Activated T-cell treated with anti-CD3 and anti-CD28 coated beads, Interleukin-2, amount 50 U/mL, for 4 hours (primary cell): ENCODE results near the gene ACAP2. TPM values are rescaled to one million over a fixed set of nuclear protein-coding genes. Genes with fewer than 3 reads are reported as not detected.
"Not testable (repeated sequence)": the region's sequence is repeated elsewhere in the genome, so short reads cannot be mapped to it uniquely, and the experiment has no call there.

Experiments used
- ATAC-seq, 2 donors: fragments of 200-7000 bp; cut with Tn5 transposase; one replicate each; pipeline ENCODE4 v1.10.0; 2021
- DNase-seq: peaks from one replicate; pipeline ENCODE4 v3.0.0-alpha.2; 2020
- H3K27me3 Mint-ChIP-seq: one replicate; pipeline ENCODE4 v1.8.0; 2021; ENCODE audit warnings: low read depth, mixed read lengths
- H3K36me3 Mint-ChIP-seq: one replicate; pipeline ENCODE4 v1.8.0; 2022; ENCODE audit warnings: mixed read lengths; ENCODE audit not compliant: insufficient read depth
- H3K4me1 Mint-ChIP-seq: one replicate; pipeline ENCODE4 v1.8.0; 2021; ENCODE audit warnings: low read depth, mixed read lengths
- H3K4me3 Mint-ChIP-seq: one replicate; pipeline ENCODE4 v1.8.0; 2021; ENCODE audit warnings: mild to moderate bottlenecking, moderate library complexity, mixed read lengths
- H3K9me3 Mint-ChIP-seq: one replicate; pipeline ENCODE4 v1.8.0; 2021; ENCODE audit warnings: mixed read lengths
- total RNA-seq, 3 donors: library from RNA; stranded (reverse); gene quantifications; one replicate each; pipeline ENCODE4 v1.2.1, GENCODE V29; 2021

ACAP2 gene, protein sequence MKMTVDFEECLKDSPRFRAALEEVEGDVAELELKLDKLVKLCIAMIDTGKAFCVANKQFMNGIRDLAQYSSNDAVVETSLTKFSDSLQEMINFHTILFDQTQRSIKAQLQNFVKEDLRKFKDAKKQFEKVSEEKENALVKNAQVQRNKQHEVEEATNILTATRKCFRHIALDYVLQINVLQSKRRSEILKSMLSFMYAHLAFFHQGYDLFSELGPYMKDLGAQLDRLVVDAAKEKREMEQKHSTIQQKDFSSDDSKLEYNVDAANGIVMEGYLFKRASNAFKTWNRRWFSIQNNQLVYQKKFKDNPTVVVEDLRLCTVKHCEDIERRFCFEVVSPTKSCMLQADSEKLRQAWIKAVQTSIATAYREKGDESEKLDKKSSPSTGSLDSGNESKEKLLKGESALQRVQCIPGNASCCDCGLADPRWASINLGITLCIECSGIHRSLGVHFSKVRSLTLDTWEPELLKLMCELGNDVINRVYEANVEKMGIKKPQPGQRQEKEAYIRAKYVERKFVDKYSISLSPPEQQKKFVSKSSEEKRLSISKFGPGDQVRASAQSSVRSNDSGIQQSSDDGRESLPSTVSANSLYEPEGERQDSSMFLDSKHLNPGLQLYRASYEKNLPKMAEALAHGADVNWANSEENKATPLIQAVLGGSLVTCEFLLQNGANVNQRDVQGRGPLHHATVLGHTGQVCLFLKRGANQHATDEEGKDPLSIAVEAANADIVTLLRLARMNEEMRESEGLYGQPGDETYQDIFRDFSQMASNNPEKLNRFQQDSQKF
- 10 to 100 TPM; 30.0 to 34.2 (median 31.0) TPM for total RNA-seq

DNA sequence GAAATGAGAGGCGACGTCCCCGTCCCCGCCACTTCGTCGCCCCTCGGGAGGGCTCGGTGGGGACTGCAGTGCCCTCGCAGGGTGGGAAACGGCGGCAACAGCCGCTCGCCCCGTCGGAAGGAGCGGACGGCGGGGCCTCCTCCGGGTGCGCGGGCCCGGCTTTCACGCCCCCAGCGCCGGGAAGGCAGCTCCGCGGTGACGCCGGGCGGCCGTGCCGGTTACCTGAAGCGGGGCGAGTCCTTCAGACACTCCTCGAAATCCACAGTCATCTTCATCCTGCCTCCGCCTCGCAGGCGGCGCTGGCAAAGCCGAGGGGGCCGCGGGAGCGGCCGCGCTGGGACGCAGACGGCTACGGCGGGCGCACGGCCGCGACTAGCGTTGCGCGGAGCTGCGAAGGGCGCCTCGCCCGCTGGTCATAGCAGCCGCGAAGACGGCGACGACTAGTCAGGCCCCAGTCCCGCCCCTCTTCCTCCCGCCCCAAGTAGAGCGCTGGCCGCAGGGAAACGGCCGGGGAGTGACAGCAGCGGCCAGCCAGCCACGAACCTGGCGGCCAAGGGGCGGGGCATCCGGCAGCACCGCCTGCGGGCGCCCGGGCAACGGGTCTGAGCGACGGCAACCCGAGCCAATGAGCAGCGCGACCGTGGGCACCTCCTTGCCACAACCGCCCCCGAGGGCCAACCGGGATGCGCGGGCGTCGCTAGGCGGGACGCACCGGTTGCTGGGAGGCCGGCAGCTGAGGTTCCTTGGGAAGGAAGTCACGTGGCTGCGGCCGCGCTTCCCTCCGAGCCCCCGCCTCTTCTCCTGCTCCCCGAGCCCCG lies at the start of gene ACAP2:
ACAP2 (minus strand) TSS at position 448 of the 818 bp plus-strand sequence; CDS start at position 275, 173 bp downstream.
- Mint-ChIP-seq H3K4me3 (peak within 1 kb of the TSS; percentile 93), H3K27me3 (no peaks in the 10 kb centered on the region), H3K36me3 (no peaks in the 10 kb centered on the region), H3K9me3 (no peaks in the 10 kb centered on the region), H3K4me1 (peaks cover 46% of the 10 kb centered on the region)
- DNase-seq: peak; percentile 99
- ATAC-seq: peak; percentile 93 to 95

DNA sequence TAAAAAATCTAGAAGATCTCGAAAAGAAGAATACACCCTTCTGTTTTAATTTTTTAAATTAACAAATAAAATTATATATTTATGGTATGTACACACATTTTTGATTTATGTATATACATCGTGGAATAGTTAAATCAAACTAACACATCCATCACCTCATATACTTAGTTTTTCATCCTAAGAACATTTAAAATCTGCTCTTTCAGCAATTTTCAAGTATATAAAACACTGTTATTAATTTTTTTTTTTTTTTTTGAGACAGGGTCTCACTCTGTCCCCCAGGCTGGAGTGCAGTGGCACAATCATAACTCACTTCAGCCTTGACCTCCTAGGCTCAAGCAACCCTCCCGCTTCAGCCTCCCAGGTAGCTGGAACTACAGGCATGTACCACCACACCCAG lies 32.8 kb upstream of the ACAP2 start:
- Mint-ChIP-seq H3K9me3 (no peaks in the 10 kb centered on the region), H3K27me3 (peaks cover 7% of the 10 kb centered on the region), H3K4me3 (no peak overlapping the region), H3K4me1 (no peaks in the 10 kb centered on the region), H3K36me3 (no peaks in the 10 kb centered on the region)
- ATAC-seq: no peak
- no peak for DNase-seq

DNA sequence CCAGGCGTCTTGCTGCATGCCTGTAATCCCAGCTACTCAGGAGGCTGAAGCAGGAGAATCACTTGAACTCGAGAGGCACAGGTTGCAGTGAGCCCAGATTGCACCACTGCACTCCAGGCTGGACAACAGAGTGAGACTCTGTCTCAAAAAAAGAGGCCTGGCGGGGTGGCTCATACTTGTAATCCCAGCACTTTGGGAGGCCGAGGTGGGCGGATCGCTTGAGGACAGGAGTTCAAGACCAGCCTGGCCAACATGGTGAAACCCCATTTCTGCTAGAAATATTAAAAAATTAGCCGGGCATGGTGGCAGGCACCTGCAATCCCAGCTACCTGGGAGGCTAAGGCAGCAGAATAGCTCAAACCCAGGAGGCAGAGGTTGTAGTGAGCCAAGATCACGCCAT lies 32.3 kb upstream of the ACAP2 start:
- H3K4me3 Mint-ChIP-seq, H3K27me3 Mint-ChIP-seq, H3K9me3 Mint-ChIP-seq, DNase-seq, H3K36me3 Mint-ChIP-seq, H3K4me1 Mint-ChIP-seq, ATAC-seq: not testable (repeated sequence)

DNA sequence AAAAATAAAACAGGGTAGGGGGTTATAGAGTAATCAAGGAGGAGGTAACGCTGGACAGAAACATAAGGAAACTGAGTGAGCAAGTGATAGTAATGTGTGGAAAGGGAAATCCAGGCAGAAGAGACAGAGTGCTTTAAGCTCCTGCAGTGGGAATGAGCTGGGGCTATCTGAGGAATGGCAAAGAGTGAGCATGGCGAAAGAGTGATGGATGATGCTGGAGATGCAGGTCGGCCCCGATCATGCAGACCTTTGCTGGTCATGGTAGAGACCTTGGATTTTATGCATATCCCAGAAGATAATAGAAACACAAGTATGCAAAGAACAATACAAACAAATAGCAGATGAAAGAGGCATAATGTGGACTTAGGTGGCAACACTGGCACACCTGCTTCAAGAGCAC lies 26.0 kb upstream of the ACAP2 start:
- Mint-ChIP-seq H3K27me3 (no peaks in the 10 kb centered on the region), H3K4me3 (no peak overlapping the region), H3K4me1 (peaks cover 7% of the 10 kb centered on the region), H3K36me3 (peaks cover 4% of the 10 kb centered on the region), H3K9me3 (peaks cover 13% of the 10 kb centered on the region)
- DNase-seq: no peak
- no peak for ATAC-seq

DNA sequence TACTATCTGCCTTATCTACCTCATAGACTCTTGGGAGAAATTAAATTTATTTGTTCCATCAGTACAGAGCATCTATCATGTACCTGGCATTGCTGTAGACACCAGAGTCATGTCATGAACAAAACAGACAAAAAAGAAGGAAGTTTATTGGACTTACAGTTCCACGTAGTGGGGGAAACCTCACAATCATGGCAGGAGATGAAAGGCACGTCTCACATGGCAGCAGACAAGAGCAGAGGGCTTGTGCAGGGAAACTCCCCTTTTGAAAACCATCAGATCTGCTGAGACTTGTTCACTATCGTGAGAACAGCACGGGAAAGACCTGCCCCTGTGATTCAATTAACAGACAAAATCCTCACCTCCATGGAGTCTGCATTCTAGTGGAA lies 25.6 kb upstream of the ACAP2 start:
- DNase-seq: no peak

DNA sequence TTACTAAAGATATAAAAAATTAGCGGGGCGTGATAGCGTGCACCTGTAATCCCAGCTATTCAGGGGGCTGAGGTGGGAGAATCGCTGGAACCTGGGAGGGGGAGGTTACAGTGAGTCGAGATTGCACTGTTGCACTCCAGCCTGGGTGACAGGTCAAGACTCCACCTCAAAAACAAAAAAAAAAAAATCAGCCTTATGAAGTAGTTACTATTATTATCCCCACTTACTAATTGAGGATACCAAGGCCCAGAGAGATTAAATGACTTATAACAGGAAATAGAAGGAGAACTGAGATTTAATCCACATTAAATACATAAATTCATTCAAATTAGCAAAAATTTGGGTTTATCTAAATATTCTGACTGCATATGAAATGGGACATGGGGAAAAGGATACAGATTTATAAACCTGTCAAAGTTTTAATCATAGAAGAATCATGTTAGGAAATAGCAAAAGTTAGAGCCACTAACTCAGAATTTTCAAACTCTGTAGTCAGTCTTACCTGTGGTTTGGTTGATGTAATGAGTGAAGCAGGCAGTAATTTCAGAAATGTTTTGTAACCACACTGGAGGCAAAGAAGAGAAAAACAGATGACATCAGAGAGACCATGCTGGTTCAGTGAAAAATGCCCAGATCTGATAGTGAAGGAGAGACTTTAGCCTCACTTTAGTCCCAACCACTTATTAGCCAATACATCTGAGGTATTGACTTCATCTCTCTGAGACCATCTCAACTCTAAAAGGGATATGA lies 25.0 kb upstream of the ACAP2 start:
- DNase-seq (no peak), ATAC-seq (peak; percentile 78 to 93)
- Mint-ChIP-seq H3K27me3 (no peaks in the 10 kb centered on the region), H3K4me1 (peaks cover 7% of the 10 kb centered on the region), H3K36me3 (peaks cover 4% of the 10 kb centered on the region), H3K4me3 (no peak overlapping the region), H3K9me3 (peaks cover 13% of the 10 kb centered on the region)

More for the DNA sequence above, 25.6 kb upstream of the ACAP2 start:
- Mint-ChIP-seq H3K4me1 (peaks cover 7% of the 10 kb centered on the region), H3K27me3 (no peaks in the 10 kb centered on the region), H3K9me3 (peaks cover 13% of the 10 kb centered on the region), H3K4me3 (no peak overlapping the region), H3K36me3 (peaks cover 4% of the 10 kb centered on the region)
- peak; percentile 10 to 25 for ATAC-seq

DNA sequence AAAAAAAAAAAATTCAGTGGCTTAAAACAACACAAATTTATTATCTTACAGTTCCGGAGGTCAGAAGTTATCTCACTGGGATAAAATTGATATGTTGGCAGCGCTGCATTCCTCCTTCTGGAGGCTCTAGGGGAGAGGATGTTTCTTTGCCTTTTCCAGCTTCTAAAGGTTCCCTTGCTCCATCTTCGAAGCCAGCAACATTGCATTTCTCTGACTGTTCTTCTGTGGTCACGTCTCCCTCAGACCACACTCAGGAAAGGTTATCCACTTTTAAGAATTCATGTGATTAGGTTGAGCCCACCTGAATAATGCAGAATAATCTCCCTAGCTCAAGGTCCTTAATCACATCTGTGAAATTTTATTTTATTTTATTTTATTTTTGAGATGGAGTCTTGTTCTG lies 23.4 kb upstream of the ACAP2 start:
- no peak overlapping the region for H3K4me3 Mint-ChIP-seq
- peaks cover 4% of the 10 kb centered on the region for H3K36me3 Mint-ChIP-seq
- ATAC-seq (no peak), DNase-seq (no peak)
- H3K4me1 Mint-ChIP-seq: peaks cover 7% of the 10 kb centered on the region
- peaks cover 13% of the 10 kb centered on the region for H3K9me3 Mint-ChIP-seq
- no peaks in the 10 kb centered on the region for H3K27me3 Mint-ChIP-seq

DNA sequence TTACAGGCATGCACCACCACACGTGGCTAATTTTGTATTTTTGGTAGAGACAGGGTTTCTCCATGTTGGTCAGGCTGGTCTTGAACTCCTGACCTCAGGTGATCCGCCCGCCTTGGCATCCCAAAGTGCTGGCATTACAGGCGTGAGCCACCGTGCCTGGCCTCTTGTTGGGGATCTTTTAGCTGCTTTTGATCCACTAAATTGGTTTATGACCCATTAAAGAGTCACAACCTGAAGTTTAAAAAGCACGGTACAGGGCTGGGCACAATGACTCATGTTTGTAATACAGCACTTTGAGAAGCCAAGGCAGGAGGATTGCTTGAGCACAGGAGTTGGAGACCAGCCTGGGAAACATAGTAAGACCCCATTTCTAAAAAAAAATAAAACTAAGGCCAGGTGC lies 20.1 kb upstream of the ACAP2 start:
- not testable (repeated sequence) for H3K27me3 Mint-ChIP-seq, ATAC-seq, H3K9me3 Mint-ChIP-seq, DNase-seq, H3K4me3 Mint-ChIP-seq, H3K36me3 Mint-ChIP-seq
- peaks cover 10% of the 10 kb centered on the region for H3K4me1 Mint-ChIP-seq

DNA sequence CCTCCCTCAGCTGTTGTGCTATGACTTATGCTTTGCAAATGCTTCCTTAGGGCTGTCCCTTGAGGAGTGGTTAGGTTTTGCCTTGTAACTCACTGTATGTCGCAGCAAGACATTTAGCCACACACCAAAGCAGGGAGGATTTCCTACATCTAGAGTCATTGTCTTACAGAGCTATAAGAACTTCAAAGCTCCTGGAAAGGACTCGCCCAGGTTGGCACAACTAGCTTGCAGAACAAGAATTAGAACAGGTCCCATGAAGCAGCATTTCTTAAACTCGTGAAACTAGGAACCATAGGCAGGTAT lies 19.4 kb upstream of the ACAP2 start:
- peaks cover 8% of the 10 kb centered on the region for H3K4me1 Mint-ChIP-seq
- H3K9me3 Mint-ChIP-seq: no peaks in the 10 kb centered on the region
- H3K4me3 Mint-ChIP-seq: no peak overlapping the region
- H3K27me3 Mint-ChIP-seq: no peaks in the 10 kb centered on the region
- no peaks in the 10 kb centered on the region for H3K36me3 Mint-ChIP-seq
- DNase-seq (no peak), ATAC-seq (no peak)

DNA sequence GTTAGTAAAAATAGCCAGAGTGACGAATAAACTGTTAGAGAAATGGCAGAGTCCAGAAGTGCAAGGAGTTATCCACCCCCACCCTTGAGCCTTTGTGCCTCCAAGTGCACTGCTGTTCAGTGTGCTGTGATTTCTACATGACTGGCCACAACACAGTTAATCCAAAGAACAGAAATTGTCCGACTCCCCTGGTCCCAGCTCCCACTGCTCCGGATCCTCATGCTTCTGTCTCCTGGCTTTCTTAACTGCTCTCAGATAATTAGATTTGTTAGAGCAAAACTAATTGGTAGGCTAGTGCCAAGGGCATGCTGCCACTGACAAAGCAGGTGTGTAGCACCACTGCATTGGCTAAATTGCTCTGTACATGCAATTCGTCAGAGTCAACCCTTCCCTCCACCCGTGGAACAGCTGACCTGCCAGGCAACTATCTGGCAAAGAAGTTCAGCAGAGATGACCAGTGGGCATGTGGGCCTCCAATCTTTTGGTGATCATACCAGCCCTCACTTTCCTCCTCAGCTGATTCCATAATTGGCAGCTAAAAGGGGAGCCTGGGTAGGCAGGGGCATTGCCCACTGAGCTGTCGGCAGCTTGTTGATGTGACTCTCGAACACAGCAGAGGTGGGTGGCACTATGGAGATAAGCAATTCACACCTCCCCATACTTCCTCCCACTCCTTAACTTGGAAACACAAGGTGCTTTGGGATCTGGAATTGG lies 18.9 kb upstream of the ACAP2 start:
- DNase-seq: no peak

DNA sequence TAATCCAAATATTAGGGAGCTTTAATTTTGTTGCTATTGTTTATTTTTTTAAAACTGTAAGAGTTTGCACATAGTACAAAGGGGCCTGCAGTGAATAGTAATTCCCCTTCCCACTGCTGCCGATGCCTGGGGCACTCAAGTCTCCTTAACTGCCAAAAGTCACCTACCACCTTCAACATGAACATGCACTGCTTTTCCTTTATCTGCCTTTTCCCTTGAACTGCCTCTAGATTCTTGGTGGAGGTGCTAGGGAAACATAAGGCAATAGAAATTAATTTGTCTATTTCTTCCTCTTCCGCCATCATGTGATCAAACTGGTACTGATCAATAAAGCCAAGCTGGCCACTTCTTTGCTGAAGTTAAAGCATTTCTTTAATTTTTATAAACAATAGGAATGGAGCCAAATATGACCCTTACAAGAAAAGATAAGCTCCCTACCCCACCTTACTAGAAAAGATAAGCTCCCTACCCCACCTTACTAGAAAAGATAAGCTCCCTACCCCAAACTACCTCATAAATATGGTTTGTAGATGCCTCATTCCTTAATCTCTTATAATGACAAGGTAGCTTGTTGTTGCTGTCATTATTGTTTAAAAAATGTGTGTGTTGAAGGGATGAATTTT lies 17.4 kb upstream of the ACAP2 start:
- Mint-ChIP-seq H3K27me3 (no peaks in the 10 kb centered on the region), H3K36me3 (no peaks in the 10 kb centered on the region)

More for the DNA sequence above, 18.9 kb upstream of the ACAP2 start:
- Mint-ChIP-seq H3K4me3 (no peak overlapping the region), H3K36me3 (no peaks in the 10 kb centered on the region), H3K27me3 (no peaks in the 10 kb centered on the region), H3K9me3 (no peaks in the 10 kb centered on the region), H3K4me1 (peaks cover 8% of the 10 kb centered on the region)
- ATAC-seq: no peak

DNA sequence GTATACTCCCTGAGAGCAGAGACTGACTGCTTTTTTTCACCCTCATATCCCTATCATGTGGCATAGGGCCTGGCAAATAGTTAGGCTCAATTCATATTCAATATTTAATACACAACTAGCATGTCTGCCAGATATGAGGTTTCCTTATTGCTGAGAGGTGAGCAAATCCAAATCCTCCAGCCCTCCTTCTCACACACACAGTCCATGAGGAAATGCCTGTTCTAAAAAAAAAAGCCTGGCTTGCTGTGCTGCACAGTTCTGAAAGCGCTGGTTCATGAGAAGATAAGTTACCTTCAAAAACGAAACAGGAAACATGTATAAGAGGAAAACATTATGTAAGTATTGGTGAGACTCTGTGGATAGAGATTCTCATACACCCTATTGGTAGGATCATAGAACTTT lies 15.5 kb upstream of the ACAP2 start:
- H3K9me3 Mint-ChIP-seq: peaks cover 4% of the 10 kb centered on the region
- peaks cover 8% of the 10 kb centered on the region for H3K4me1 Mint-ChIP-seq
- DNase-seq (no peak), ATAC-seq (peak; percentile 75 to 79)
- peak overlapping the region; percentile 42 for H3K4me3 Mint-ChIP-seq
- H3K27me3 Mint-ChIP-seq: no peaks in the 10 kb centered on the region
- H3K36me3 Mint-ChIP-seq: no peaks in the 10 kb centered on the region

More for the DNA sequence above, 17.4 kb upstream of the ACAP2 start:
- no peak overlapping the region for H3K4me3 Mint-ChIP-seq
- H3K4me1 Mint-ChIP-seq: peaks cover 8% of the 10 kb centered on the region
- no peaks in the 10 kb centered on the region for H3K9me3 Mint-ChIP-seq
- ATAC-seq: no peak
- DNase-seq: no peak

DNA sequence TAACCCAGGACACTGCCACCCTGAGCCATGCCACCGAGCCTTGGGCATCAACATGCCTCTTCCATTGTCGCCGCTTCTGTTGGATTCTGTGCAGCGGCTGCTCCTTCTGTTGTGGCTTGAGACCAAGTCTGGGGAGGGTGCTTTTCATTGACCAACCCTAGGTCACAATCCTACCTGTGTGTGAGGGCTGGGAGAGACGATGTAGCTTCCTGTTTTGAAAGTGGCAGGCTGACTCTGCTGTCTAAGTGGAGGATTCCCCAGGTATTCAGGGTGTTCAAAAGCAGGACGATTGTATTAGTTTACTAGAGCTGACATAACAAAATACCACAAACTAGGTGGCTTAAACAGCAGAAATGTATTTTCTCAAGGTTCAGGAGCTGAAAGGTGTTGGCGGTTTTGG lies 13.0 kb upstream of the ACAP2 start:
- no peak overlapping the region for H3K4me3 Mint-ChIP-seq
- peaks cover 8% of the 10 kb centered on the region for H3K4me1 Mint-ChIP-seq
- no peaks in the 10 kb centered on the region for H3K36me3 Mint-ChIP-seq
- H3K27me3 Mint-ChIP-seq: no peaks in the 10 kb centered on the region
- no peak for ATAC-seq
- peaks cover 4% of the 10 kb centered on the region for H3K9me3 Mint-ChIP-seq
- DNase-seq: no peak
